GM12874 (cell line): ENCODE data around the gene PI4KA.

Source experiments
- TF ChIP-seq, protein P1 (sequence below): IDR thresholded peaks from 2 replicates; pipeline ENCODE4 v1.5.1; 2011; ENCODE audit warnings: low read depth, mild to moderate bottlenecking, control low read depth, low read length, moderate library complexity; ENCODE audit not compliant: insufficient read depth

Gene PI4KA

DNA sequence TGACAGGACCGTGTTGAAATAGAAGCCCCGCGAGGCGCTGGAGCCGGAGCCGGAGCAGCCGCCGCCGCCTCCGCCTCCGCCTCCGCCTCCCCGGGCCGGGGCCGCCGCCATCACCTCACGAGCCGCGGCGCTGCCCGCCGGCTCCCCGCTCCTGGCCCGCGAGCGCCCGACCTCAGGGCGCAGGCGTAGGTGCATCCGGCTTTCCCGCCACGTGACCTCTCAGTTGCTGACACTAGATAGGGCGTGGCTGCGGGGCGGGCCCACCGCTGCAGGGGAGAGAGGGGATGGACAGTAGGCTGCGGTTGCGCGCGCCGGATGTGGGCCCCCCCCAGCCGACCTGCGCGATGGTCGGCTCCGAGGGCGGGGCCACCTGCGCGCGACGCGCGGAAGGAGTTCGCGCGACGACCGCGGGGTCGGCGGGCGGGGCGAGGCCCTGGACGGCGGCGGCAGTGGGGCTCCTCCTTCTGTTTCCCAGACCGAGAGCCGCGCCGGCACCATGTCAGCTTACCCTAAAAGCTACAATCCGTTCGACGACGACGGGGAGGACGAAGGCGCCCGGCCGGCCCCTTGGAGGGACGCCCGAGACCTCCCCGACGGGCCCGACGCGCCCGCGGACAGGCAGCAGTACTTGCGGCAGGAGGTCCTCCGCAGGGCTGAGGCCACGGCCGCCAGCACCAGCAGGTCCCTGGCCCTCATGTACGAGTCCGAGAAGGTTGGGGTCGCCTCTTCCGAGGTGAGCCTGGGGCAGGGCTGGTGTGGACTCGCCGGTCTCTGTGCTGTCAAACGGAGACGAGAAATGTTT, at the start of gene PI4KA, which contains the start of gene SNAP29:
Gene PI4KA (minus strand): TSS at position 197 of the 802 bp plus-strand sequence. CDS start 86 bp downstream, at position 111.
Gene SNAP29 (plus strand): TSS at position 393 of the 802 bp plus-strand sequence. CDS start 104 bp downstream, at position 497.
- TF ChIP-seq, protein P1, sequence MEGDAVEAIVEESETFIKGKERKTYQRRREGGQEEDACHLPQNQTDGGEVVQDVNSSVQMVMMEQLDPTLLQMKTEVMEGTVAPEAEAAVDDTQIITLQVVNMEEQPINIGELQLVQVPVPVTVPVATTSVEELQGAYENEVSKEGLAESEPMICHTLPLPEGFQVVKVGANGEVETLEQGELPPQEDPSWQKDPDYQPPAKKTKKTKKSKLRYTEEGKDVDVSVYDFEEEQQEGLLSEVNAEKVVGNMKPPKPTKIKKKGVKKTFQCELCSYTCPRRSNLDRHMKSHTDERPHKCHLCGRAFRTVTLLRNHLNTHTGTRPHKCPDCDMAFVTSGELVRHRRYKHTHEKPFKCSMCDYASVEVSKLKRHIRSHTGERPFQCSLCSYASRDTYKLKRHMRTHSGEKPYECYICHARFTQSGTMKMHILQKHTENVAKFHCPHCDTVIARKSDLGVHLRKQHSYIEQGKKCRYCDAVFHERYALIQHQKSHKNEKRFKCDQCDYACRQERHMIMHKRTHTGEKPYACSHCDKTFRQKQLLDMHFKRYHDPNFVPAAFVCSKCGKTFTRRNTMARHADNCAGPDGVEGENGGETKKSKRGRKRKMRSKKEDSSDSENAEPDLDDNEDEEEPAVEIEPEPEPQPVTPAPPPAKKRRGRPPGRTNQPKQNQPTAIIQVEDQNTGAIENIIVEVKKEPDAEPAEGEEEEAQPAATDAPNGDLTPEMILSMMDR = no peak

DNA sequence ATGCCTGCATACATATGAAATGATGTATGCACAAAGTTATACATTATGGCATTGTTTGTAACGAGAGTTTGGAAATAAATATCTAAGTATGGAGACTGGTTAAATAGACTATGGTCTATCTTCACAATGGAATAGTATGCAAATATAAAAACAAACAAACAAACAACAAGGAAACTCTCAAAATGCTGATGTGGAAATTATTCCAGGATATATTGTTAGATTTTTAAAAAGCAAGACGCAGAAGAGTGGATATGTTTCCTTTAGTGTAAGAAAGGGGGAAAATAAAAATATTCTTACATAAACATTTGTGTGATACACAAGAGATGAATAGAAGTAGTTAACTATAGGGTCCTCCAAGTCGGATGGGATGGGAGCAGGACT, 47.8 kb upstream of the PI4KA start:
- TF ChIP-seq, protein P1 = no peak

DNA sequence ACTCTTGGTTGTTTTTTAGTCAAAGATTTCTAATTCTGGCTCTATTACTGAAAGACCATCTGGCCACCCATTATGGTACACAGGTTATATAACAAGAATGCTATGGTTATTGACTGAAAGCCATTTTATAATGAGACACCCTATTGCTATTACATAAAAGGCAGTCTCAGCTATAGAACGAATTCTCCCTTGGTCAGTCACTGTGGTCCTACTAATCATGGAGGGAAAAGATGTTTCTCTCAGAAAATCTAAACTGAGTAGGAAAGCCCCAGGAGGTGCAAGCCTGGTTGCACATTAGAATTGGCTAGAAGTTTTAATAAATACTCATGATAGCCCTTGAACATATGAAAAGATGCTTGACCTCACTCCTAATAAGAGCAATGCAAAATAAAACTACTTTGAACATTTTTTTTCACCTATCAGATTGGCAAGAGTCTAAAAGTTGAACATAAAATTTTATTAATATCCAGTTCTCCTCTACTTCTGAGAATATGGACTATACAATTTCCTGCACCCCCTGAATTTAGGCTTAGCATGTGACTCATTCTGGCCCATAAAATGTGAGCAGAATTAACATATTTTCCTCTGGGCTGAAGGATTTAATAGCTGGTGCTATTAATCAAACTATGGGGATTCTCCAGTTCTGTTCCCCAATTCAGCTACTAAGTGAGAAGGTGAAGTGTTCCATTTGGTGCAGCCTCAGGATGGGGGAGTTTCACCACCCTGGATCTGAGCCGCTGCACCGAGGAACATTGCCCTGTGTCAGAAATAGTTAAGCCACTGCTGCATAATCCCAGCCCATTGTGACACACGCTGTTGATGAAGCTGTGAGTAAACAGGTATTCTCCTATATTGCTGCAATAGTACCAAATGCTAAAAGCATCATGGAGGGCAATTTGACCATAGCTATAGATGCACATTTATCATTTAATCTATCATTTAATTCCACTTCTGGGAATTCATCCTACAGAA, 47.1 kb upstream of the PI4KA start:
- TF ChIP-seq, protein P1 = no peak

DNA sequence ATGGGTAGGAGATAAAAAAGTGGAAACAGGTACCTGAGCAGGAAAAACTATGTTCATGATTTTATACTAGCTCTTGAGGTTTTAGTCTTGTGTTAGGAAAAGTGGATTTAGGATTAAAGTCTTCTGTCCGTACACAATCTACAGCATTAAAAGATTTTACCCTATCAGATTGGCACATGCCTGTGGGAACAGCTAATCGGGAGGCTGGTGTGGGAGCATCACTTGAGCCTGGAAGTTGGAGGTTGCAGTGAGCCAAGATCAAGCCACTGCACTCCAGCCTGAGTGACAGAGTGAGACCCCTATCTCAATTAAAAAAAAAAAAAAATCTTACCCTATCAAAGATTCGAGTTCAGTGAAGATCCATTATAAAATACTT, 46.4 kb upstream of the PI4KA start:
- TF ChIP-seq, protein P1 = no peak

DNA sequence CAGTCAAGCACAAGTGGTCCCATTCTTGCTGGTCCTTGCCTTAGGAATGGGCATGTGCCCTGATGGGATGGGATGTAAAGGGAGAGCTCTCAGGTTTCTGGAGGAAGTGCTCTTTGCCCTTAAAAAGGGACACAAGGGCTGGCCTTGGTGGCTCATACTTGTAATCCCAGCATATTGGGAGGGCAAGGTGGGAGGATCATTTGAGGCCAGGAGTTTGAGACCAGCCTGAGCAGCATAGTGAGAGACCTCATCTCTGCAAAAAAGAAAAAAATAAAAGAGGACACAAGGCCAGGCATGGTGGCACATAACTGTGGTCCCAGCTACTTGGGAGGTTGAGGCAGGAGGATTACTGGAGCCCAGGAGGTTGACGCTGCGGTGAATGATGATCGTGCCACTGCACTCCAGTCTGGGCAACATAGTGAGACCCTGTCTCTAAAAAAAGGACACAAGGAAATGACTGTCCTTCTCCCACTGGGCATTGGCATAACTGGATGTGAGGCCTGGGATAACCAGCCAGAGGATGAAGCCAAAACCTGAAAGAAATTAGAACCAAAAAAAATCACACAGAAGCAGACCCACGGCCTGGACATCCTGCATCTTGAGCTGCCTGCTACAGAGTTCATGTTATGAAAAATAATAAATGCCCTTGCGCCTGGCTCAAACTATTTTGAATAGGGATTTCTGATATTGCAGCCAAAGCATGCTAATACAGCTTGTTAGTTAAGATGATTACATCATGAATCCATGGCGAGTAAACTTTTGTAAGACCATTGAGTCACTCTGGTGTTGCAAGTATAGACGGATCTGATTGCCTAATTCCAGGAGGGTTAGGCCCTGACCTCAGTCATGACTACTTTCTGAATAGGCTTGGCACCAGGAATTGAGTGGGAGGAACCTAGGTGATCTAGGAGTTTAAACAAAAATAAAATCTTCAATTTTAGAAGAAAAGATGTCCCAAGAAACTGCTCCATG, 45.7 kb upstream of the PI4KA start:
- TF ChIP-seq, protein P1 = no peak

DNA sequence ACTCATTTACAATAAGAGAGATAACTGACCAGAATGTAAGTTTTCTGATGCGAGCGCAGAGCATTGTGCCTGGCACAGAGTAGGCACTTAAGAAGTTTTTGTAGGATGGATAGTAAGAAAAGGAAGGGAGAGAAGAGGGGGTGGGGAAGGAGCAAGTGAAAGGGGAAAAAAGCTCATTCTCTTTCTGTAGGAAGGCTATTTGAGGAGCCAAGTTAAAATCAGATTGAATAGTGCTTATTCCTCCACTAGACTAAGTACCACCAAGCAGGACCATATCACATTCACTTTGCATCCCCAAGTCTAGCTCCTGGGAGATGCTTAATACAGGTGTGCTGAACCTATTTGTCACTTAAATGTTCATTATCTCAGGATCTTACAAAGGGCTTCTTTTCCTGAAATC, 44.5 kb upstream of the PI4KA start:
- TF ChIP-seq, protein P1 = no peak
